SK-N-SH (cell line): ENCODE results near the gene KCTD15. TPM values are rescaled to one million over a fixed set of nuclear protein-coding genes. Genes with fewer than 3 reads are reported as not detected.

Experiments used
- CTCF ChIA-PET: fragments of 300-600, 350-600 bp; formaldehyde crosslinking; extraction: SDS; loops from one replicate; lab custom pipeline; 2021; lab: Yijun Ruan, JAX
- POLR2A ChIA-PET: fragments of 350-600 bp; sonication (Branson Sonifier 250); formaldehyde crosslinking; extraction: SDS; loops from one replicate; lab custom pipeline; 2020; ENCODE audit warnings: antibody characterized with exemption, inconsistent platforms; lab: Yijun Ruan, JAX
- DNase-seq: peaks from one replicate; pipeline ENCODE4 v3.0.0; 2012
- H2AFZ ChIP-seq: fragments of 200-600 bp; sonication (generic); 2 replicates; pipeline ENCODE4 v1.8.1; 2016; ENCODE audit warnings: antibody characterized with exemption, mild to moderate bottlenecking, low read depth
- H3F3A ChIP-seq: fragments of 200-600 bp; sonication (generic); replicated peaks from 2 replicates; pipeline ENCODE3; 2016; ENCODE audit warnings: antibody characterized with exemption, mild to moderate bottlenecking; ENCODE audit not compliant: insufficient read depth
- H3K27ac ChIP-seq, 2 experiments: fragments of 200-500 bp in 1 of 2; fragments of 200-600 bp in 1 of 2; sonication (Bioruptor generic) in 1 of 2; sonication (generic), shearing (Covaris generic) in 1 of 2; 2 replicates each; pipeline versions ENCODE4 v1.5.1 to v1.6.1; 2014 to 2016; ENCODE audit warnings: low read depth in 2 of 2, inconsistent platforms in 1 of 2, low read length in 1 of 2, mild to moderate bottlenecking in 1 of 2, mixed read lengths in 1 of 2
- H3K27me3 ChIP-seq: fragments of 200-600 bp; sonication (generic), shearing (Covaris generic); 2 replicates; pipeline ENCODE4 v1.6.1; 2016; ENCODE audit warnings: mixed run types; ENCODE audit not compliant: insufficient read depth
- H3K36me3 ChIP-seq, 2 experiments: fragments of 200-500 bp in 1 of 2; fragments of 200-600 bp in 1 of 2; sonication (Bioruptor generic) in 1 of 2; sonication (generic) in 1 of 2; replicated peaks in 1 of 2; 2 replicates each; pipeline versions ENCODE3 to v1.5.1; 2014 to 2016; ENCODE audit warnings: low read length in 1 of 2, mild to moderate bottlenecking in 1 of 2; ENCODE audit not compliant: insufficient read depth in 2 of 2, control insufficient read depth in 1 of 2
- H3K4me1 ChIP-seq, 2 experiments: fragments of 200-500 bp in 1 of 2; fragments of 200-600 bp in 1 of 2; sonication (Bioruptor generic) in 1 of 2; sonication (generic), shearing (Covaris generic) in 1 of 2; 2 replicates each; pipeline versions ENCODE4 v1.5.1 to v1.6.1; 2014 to 2016; ENCODE audit warnings: low read depth in 1 of 2, low read length in 1 of 2, mixed run types in 1 of 2; ENCODE audit not compliant: insufficient read depth in 2 of 2, control insufficient read depth in 1 of 2
- H3K4me2 ChIP-seq: fragments of 200-600 bp; sonication (generic), shearing (Covaris generic); 2 replicates; pipeline ENCODE4 v1.6.1; 2017; ENCODE audit warnings: mixed run types
- H3K4me3 ChIP-seq, 2 experiments: fragments of 200-500 bp in 1 of 2; fragments of 200-600 bp in 1 of 2; sonication (Bioruptor generic) in 1 of 2; sonication (generic), shearing (Covaris generic) in 1 of 2; 2 replicates each; pipeline versions ENCODE4 v1.5.1 to v1.8.1; 2014 to 2016; ENCODE audit warnings: low read depth in 2 of 2, inconsistent platforms in 1 of 2, low read length in 1 of 2, mild to moderate bottlenecking in 1 of 2, mixed read lengths in 1 of 2, moderate library complexity in 1 of 2
- H3K79me2 ChIP-seq: fragments of 200-600 bp; sonication (generic); 2 replicates; pipeline ENCODE4 v1.8.1; 2017; ENCODE audit warnings: mild to moderate bottlenecking; ENCODE audit not compliant: insufficient read depth
- H3K9ac ChIP-seq: fragments of 200-600 bp; sonication (generic); 2 replicates; pipeline ENCODE4 v1.6.1; 2017; ENCODE audit warnings: mixed run types
- H3K9me2 ChIP-seq: fragments of 200-600 bp; sonication (generic); 2 replicates; pipeline ENCODE4 v1.6.1; 2017; ENCODE audit warnings: mixed run types
- H3K9me3 ChIP-seq: fragments of 200-600 bp; sonication (generic); 2 replicates; pipeline ENCODE4 v1.6.1; 2017; ENCODE audit warnings: mixed run types, mild to moderate bottlenecking, moderate library complexity
- H4K20me1 ChIP-seq: fragments of 200-600 bp; sonication (generic); 2 replicates; pipeline ENCODE4 v1.6.1; 2017; ENCODE audit warnings: mild to moderate bottlenecking, mixed run types; ENCODE audit not compliant: insufficient read depth
- CHD2 ChIP-seq: fragments of 150-350 bp; IDR thresholded peaks from 2 replicates; pipeline ENCODE4 v1.6.1; 2018; ENCODE audit warnings: low read length; ENCODE audit not compliant: partially characterized antibody
- EP300 ChIP-seq, 2 experiments: IDR thresholded peaks; 2 replicates each; pipeline versions ENCODE4 v1.4.0 to v1.6.1; 2012; ENCODE audit warnings: borderline replicate concordance in 1 of 2, low read depth in 1 of 2, low read length in 1 of 2
- EZH2phosphoT487 ChIP-seq: fragments of 200-600 bp; sonication (generic); IDR thresholded peaks from 2 replicates; pipeline ENCODE4 v1.6.1; 2017; ENCODE audit warnings: low read depth, mixed run types, mild to moderate bottlenecking, antibody characterized with exemption, moderate library complexity, borderline replicate concordance
- FOXJ3 ChIP-seq: sonication (generic); formaldehyde crosslinking; IDR thresholded peaks from 2 replicates; pipeline ENCODE4 v1.5.1; 2020; ENCODE audit warnings: mild to moderate bottlenecking, missing genetic modification reagents
- FOXM1 ChIP-seq: IDR thresholded peaks from 2 replicates; pipeline ENCODE4 v1.4.0; 2012; ENCODE audit warnings: low read depth, mild to moderate bottlenecking
- JUND ChIP-seq: IDR thresholded peaks from 2 replicates; pipeline ENCODE4 v1.4.0; 2012
- MXI1 ChIP-seq: IDR thresholded peaks from 2 replicates; pipeline ENCODE4 v1.6.1; 2012; ENCODE audit warnings: mild to moderate bottlenecking, low read depth, low read length, improper control_type of control experiment
- NFIC ChIP-seq: IDR thresholded peaks from 2 replicates; pipeline ENCODE4 v1.4.0; 2012; ENCODE audit warnings: borderline replicate concordance
- RAD21 ChIP-seq: IDR thresholded peaks from 2 replicates; pipeline ENCODE4 v1.6.1; 2012; ENCODE audit warnings: mild to moderate bottlenecking, low read length
- SIN3A ChIP-seq: IDR thresholded peaks from 2 replicates; pipeline ENCODE4 v1.6.1; 2012; ENCODE audit warnings: low read depth, mild to moderate bottlenecking, low read length, moderate library complexity, borderline replicate concordance
- TCF12 ChIP-seq: IDR thresholded peaks from 2 replicates; pipeline ENCODE4 v1.4.0; 2012
- TEAD4 ChIP-seq: IDR thresholded peaks from 2 replicates; pipeline ENCODE4 v1.4.0; 2012; ENCODE audit warnings: mild to moderate bottlenecking, borderline replicate concordance; ENCODE audit not compliant: insufficient read depth
- YY1 ChIP-seq: IDR thresholded peaks from 2 replicates; pipeline ENCODE4 v1.4.0; 2012; ENCODE audit warnings: low read depth, mild to moderate bottlenecking
- WGBS: methylation state at CpG from one replicate; pipeline ENCODE4 v1.1.6; 2017; ENCODE audit warnings: low lambda C conversion rate; 5-methylcytosine and 5-hydroxymethylcytosine counted together
- polyA plus RNA-seq, 3 experiments: library from polyadenylated mRNA; depleted of rRNA; stranded (reverse); fragments of >200 nt; gene quantifications; 2 replicates each; pipeline ENCODE4 v1.2.3, GENCODE V29; 2012
- TF ChIP-seq, protein P1 (sequence below): IDR thresholded peaks from 2 replicates; pipeline ENCODE4 v1.4.0; 2012; ENCODE audit warnings: low read depth
- TF ChIP-seq, protein P2 (sequence below): fragments of 150-350 bp; IDR thresholded peaks from 2 replicates; pipeline ENCODE4 v1.6.1; 2017; ENCODE audit warnings: antibody characterized with exemption, low read length, low read depth, borderline replicate concordance
- TF ChIP-seq, protein P3 (sequence below): IDR thresholded peaks from 2 replicates; pipeline ENCODE4; 2012
- TF ChIP-seq, protein P4 (sequence below): IDR thresholded peaks from 2 replicates; pipeline ENCODE4 v1.4.0; 2012; ENCODE audit warnings: low read depth, borderline replicate concordance
- TF ChIP-seq, protein P5 (sequence below): IDR thresholded peaks from 2 replicates; pipeline ENCODE4 v1.4.0; 2012; ENCODE audit warnings: low read depth, borderline replicate concordance

KCTD15 gene
- polyA plus RNA-seq, 1 of the 3 experiments (the other 2 are of a cell fraction), result 15.5 TPM

DNA sequence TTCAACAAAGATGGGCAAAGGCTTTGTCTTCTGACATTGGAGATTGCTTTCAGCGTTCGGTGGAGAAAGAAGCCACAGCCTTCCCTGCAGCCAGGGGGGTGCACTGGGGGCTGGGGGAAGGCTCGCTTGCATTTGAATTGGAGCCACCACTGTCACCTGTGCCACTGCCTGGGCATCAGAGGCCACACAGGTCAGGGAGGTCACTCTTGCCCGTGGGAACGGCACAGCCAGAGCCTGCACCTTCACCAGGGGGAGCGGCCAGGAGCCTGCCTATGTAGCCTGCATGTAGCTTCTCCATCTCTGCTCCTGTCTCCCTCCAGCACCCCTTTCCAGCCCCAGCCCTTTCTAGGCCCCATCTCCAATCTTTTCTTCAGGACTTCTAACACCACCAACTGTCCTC, 43.7 kb upstream of the KCTD15 start:
- Histone ChIP-seq H3K36me3 (no peaks in the 10 kb centered on the region), H3K79me2 (no peaks in the 10 kb centered on the region), H3K4me2 (no peak overlapping the region), H2AFZ (no peak overlapping the region), H4K20me1 (no peaks in the 10 kb centered on the region), H3K9me2 (no peaks in the 10 kb centered on the region), H3K27me3 (no peaks in the 10 kb centered on the region), H3K27ac (no peak overlapping the region)
- POLR2A ChIA-PET, result no interaction called here
- DNase-seq, result no peak
- WGBS, result 58% methylated on average over 6 of the region's 6 CpGs
- TF ChIP-seq, protein P1, sequence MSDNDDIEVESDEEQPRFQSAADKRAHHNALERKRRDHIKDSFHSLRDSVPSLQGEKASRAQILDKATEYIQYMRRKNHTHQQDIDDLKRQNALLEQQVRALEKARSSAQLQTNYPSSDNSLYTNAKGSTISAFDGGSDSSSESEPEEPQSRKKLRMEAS, result no peak
- TF ChIP-seq, protein P2, sequence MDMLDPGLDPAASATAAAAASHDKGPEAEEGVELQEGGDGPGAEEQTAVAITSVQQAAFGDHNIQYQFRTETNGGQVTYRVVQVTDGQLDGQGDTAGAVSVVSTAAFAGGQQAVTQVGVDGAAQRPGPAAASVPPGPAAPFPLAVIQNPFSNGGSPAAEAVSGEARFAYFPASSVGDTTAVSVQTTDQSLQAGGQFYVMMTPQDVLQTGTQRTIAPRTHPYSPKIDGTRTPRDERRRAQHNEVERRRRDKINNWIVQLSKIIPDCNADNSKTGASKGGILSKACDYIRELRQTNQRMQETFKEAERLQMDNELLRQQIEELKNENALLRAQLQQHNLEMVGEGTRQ, result no peak
- no peak for TF ChIP-seq MXI1
- TF ChIP-seq, protein P3, sequence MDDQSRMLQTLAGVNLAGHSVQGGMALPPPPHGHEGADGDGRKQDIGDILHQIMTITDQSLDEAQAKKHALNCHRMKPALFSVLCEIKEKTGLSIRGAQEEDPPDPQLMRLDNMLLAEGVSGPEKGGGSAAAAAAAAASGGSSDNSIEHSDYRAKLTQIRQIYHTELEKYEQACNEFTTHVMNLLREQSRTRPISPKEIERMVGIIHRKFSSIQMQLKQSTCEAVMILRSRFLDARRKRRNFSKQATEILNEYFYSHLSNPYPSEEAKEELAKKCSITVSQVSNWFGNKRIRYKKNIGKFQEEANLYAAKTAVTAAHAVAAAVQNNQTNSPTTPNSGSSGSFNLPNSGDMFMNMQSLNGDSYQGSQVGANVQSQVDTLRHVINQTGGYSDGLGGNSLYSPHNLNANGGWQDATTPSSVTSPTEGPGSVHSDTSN, result no peak
- TF ChIP-seq TCF12, result no peak
- TF ChIP-seq YY1, result no peak
- TF ChIP-seq, protein P4, sequence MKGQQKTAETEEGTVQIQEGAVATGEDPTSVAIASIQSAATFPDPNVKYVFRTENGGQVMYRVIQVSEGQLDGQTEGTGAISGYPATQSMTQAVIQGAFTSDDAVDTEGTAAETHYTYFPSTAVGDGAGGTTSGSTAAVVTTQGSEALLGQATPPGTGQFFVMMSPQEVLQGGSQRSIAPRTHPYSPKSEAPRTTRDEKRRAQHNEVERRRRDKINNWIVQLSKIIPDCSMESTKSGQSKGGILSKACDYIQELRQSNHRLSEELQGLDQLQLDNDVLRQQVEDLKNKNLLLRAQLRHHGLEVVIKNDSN, result no peak
- TF ChIP-seq, all 33 proteins: peak for 0
- H3K9ac ChIP-seq, result no peak overlapping the region
- H3K9me3 ChIP-seq, result no peaks in the 10 kb centered on the region
- H3F3A ChIP-seq, result no peaks in the 10 kb centered on the region
- peaks cover 0 to 26% of the 10 kb centered on the region in 2 experiments; a peak in 1 of 4 replicates for H3K4me1 ChIP-seq
- H3K4me3 ChIP-seq, result no peak overlapping the region
- CTCF ChIA-PET, result interaction anchor here (2.3 kb wide), 1 partner anchor 344 kb away, joined by 10 read pairs; no protein-coding TSS in a partner anchor

DNA sequence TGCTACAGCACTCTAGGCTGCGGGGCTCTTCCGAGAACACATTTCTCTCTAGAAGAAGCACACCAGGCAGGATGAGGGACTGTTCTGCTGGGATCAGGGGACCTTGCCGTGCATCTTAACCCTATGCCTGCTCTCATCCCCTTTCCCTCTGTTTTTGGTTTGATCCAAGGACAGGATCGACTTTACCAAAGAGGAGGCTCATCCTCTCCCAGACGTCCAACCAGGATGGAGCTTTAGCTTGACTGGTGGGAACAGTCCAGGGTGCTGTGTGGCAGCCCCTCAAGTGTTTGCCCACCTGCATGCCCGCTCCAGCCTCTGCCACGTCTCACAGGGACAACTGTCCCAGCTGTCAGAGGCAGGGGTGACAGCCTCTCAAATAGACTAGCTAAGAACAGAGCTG, 42.3 kb upstream of the KCTD15 start:
- POLR2A ChIA-PET, result interaction anchor here (1.4 kb wide), 1 partner anchor 10 kb away, joined by 6 read pairs; no protein-coding TSS in a partner anchor

More for the DNA sequence above, 42.3 kb upstream of the KCTD15 start:
- Histone ChIP-seq H3K27ac (no peak overlapping the region), H3K79me2 (no peaks in the 10 kb centered on the region)
- CTCF ChIA-PET, result interaction anchor here (1.6 to 2.3 kb wide), 2 partner anchors 24 to 30 kb away, joined by 5 read pairs; no protein-coding TSS in a partner anchor
- TF ChIP-seq JUND (no peak), EP300 (IDR thresholded peaks at IDR 0.05; ENCODE audit: borderline replicate concordance in 1 of 2, low read depth in 1 of 2, low read length in 1 of 2) (no peak), EZH2phosphoT487 (no peak), TEAD4 (no peak), SIN3A (no peak), FOXJ3 (CRISPR knock-in tag) (no peak), NFIC (no peak), RAD21 (no peak), FOXM1 (no peak), CHD2 (no peak)
- TF ChIP-seq, protein P3, result no peak
- TF ChIP-seq, protein P5, sequence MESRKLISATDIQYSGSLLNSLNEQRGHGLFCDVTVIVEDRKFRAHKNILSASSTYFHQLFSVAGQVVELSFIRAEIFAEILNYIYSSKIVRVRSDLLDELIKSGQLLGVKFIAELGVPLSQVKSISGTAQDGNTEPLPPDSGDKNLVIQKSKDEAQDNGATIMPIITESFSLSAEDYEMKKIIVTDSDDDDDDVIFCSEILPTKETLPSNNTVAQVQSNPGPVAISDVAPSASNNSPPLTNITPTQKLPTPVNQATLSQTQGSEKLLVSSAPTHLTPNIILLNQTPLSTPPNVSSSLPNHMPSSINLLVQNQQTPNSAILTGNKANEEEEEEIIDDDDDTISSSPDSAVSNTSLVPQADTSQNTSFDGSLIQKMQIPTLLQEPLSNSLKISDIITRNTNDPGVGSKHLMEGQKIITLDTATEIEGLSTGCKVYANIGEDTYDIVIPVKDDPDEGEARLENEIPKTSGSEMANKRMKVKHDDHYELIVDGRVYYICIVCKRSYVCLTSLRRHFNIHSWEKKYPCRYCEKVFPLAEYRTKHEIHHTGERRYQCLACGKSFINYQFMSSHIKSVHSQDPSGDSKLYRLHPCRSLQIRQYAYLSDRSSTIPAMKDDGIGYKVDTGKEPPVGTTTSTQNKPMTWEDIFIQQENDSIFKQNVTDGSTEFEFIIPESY, result no peak
- TF ChIP-seq, all 33 proteins: peak for 0
- H4K20me1 ChIP-seq, result no peaks in the 10 kb centered on the region
- no peak overlapping the region for H3K9ac ChIP-seq
- no peak overlapping the region for H3K4me3 ChIP-seq
- no peaks in the 10 kb centered on the region for H3K9me2 ChIP-seq
- WGBS, result 31% methylated on average over 7 of the region's 7 CpGs
- no peaks in the 10 kb centered on the region for H3K27me3 ChIP-seq
- no peaks in the 10 kb centered on the region for H3F3A ChIP-seq
- no peaks in the 10 kb centered on the region for H3K9me3 ChIP-seq
- no peak for DNase-seq
- H3K4me1 ChIP-seq, result peaks cover 0 to 33% of the 10 kb centered on the region in 2 experiments; a peak in 1 of 4 replicates
- no peaks in the 10 kb centered on the region for H3K36me3 ChIP-seq
- no peak overlapping the region for H3K4me2 ChIP-seq
- H2AFZ ChIP-seq, result no peak overlapping the region
